Posterior vena cava (tissue), 2 donors: Measurements from ENCODE around the gene PRDM4. TPM values are rescaled to one million over a fixed set of nuclear protein-coding genes. Genes with fewer than 3 reads are reported as not detected.
"Not testable (repeated sequence)": the region's sequence is repeated elsewhere in the genome, so short reads cannot be mapped to it uniquely, and the experiment has no call there.

Experiments
- DNase-seq: peaks from one replicate; pipeline ENCODE4 v3.0.0-alpha.2; 2020; ENCODE audit warnings: low spot score
- intact Hi-C, 2 donors: fragments of 100-400 bp; cut with DNase I; formaldehyde crosslinking; loops; one replicate each; pipeline versions ENCODE4 v1.14.1 to v1.14.2; 2022 to 2023
- total RNA-seq, 2 donors: library from RNA; stranded (reverse); fragmentation: NEBNext Ultra II Directional; extraction: Animal tissue kit (Norgen Biotek cat#: 25700); gene quantifications; one replicate each; pipeline ENCODE4 v1.2.1, GENCODE V29; 2021
- donor health status: DM: yes; HTN: yes; CAD: no.
- donor health status: DM: yes; HTN: yes; CAD: no.

The PRDM4 gene
- total RNA-seq, 2 donors from 2014 or later = 20.7 to 21.4 TPM

DNA sequence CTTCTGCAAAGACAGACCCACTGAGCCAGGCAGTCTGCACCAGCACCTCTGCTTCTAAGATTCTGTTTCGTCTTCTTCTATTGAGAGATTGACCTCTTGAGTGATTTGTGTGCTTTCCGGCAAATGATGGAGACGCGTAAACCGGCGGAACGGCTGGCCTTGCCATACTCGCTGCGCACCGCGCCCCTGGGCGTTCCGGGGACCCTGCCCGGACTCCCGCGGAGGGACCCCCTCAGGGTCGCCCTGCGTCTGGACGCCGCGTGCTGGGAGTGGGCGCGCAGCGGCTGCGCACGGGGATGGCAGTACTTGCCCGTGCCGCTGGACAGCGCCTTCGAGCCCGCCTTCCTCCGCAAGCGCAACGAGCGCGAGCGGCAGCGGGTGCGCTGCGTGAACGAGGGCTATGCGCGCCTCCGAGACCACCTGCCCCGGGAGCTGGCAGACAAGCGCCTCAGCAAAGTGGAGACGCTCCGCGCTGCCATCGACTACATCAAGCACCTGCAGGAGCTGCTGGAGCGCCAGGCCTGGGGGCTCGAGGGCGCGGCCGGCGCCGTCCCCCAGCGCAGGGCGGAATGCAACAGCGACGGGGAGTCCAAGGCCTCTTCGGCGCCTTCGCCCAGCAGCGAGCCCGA lies 14.3 kb upstream of the PRDM4 start:
- DNase-seq = peak; percentile 84
- intact Hi-C loops = loop anchor here in 1 of 2 donors (10.0 kb wide), 1 partner anchor 1910 kb away; no protein-coding TSS in a partner anchor

DNA sequence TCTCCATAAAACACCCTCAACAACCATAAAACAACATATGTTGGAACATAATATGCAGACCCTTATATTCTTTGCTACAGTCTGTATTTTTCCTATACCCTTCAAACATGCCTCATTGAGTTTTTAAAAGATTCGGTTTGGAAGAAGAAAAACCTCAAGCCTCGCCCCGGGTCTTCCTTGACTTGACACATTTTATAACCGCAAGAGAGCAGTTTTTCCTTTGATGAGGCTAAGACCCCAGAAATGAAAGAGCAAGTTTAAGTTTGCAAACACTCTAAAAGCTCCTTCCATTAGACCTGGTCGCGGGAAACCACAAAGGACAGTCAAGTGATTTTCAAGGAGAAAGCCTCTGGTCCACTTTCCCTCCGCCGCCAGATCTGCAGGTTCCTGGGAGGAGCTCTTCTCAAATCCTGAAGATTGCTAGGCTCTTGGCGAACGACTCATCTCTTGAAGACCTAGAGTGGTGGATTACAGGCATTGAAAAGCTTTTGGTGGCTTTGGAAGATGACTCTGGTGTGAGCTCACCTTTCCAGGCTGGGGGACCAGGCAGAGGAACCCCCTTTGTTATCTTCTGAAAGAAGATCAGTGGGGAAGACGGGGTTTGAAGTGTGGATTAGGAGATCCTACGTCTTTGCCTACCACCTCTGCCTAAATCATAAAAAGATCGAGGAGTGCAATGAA lies 13.6 kb upstream of the PRDM4 start, which contains the start of gene ASCL4:
Gene ASCL4, plus strand, starts transcription at position 356 of the 681 bp plus-strand sequence. CDS start 515 bp downstream, outside the sequence.
- intact Hi-C loops = loop anchor here in 1 of 2 donors (5.0 to 10.0 kb wide), 2 partner anchors 108 to 1910 kb away; no protein-coding TSS in a partner anchor

GRCh38 chr12:107767466-107767865 lies 6.5 kb upstream of the PRDM4 start:
- intact Hi-C loops = no loop called here
- DNase-seq = no peak

More for the DNA sequence above, 13.6 kb upstream of the PRDM4 start, which contains the start of gene ASCL4:
- no peak for DNase-seq

GRCh38 chr12:107765316-107765715 lies 4.4 kb upstream of the PRDM4 start:
- intact Hi-C loops = no loop called here
- no peak for DNase-seq

- DNase-seq = no peak
- intact Hi-C loops = no loop called here
These were observed 3.7 kb upstream of the PRDM4 start for GRCh38 chr12:107764626-107765025.

DNA sequence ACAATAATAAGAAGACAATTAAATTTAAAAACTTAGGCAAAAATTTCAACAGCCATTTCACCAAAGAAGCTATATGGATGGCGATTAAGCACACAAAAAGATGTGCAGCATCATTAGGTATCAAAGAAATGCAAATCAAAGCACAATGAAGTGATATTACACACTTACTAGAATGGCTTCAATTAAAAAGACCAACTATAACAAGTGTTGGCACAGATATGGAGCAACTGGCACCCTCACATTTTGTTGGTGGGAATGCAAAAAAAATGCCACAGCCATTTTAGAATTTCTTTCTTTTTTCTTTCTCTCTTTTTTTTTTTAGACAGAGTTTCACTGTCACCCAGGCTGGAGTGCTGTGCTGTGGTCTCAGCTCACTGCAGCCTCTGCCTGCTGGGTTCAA lies 1.9 kb upstream of the PRDM4 start:
- no peak for DNase-seq
- intact Hi-C loops = no loop called here

DNA sequence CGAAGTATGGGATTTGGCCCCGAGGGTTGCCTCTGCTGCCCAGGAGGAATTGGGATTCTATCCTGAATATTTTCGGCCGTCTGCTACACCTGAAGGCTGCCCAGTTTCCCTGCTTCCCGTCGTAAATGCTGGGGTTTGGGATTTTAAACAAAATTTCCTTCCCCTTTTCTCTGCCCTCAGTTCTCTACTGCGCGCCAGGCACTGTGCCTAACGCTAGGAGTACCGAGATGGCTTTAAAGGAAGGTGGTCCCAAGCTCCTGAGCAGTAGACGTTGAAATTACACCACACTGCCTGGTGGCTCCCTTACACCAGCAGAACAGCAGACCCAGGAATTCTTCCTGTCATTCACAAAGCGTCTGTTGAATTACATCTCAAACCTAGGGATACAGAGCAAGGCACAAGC lies 566 bp upstream of the PRDM4 start:
- intact Hi-C loops = no loop called here
- DNase-seq = no peak

GRCh38 chr12:107760207-107760808 lies 629 bp downstream of the PRDM4 start:
- intact Hi-C loops = no loop called here
- DNase-seq = no peak

GRCh38 chr12:107759410-107759809 lies 1.5 kb downstream of the PRDM4 start:
- intact Hi-C loops = no loop called here

GRCh38 chr12:107749083-107749482 lies 11.9 kb downstream of the PRDM4 start:
- intact Hi-C loops = no loop called here
- DNase-seq = no peak

More at GRCh38 chr12:107759410-107759809, 1.5 kb downstream of the PRDM4 start:
- DNase-seq = no peak

GRCh38 chr12:107748472-107748871 lies 12.5 kb downstream of the PRDM4 start:
- no peak for DNase-seq
- intact Hi-C loops = no loop called here

DNA sequence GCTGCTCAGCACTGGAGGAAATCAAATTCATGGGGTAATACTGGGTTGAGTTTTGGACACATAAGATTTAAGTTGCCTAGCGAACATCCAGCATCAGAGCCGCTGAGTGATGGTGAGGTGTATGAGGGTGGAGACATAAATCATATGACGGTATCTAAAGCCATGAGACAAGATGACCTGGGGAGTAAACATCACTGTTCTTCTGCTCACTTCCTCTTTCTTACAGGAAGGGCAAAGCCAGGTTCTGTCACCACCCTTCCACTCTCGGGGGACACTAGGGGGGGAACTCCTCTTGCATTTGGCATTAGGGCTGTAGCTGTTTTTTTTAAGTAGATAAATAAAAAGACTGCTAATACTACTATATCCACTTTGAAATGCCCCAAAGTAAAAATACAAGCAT lies 24.0 kb downstream of the PRDM4 start:
- intact Hi-C loops = loop anchor here in 1 of 2 donors (10.0 kb wide), 1 partner anchor 978 kb away; no protein-coding TSS in a partner anchor
- DNase-seq = no peak

DNA sequence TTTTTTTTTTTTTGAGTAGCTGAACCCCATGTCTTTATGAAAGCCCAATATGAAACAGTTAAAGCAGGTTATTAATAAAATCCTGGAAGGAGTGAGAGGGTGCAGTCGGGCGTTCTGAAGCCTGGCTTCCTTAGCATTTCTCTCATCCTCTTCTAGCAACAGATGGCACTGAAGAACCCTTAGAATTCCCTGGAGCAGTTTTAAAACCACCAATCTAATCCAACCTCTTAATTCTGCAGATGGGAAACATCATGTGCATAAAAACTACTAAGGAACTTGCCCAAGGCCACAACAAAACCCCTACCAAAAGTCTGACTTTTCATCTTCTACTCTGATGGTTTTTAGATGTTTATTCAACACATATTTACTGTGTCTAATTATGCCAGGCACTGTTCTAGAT lies 25.2 kb downstream of the PRDM4 start:
- intact Hi-C loops = loop anchor here in 1 of 2 donors (10.0 kb wide), 1 partner anchor 979 kb away; no protein-coding TSS in a partner anchor

DNA sequence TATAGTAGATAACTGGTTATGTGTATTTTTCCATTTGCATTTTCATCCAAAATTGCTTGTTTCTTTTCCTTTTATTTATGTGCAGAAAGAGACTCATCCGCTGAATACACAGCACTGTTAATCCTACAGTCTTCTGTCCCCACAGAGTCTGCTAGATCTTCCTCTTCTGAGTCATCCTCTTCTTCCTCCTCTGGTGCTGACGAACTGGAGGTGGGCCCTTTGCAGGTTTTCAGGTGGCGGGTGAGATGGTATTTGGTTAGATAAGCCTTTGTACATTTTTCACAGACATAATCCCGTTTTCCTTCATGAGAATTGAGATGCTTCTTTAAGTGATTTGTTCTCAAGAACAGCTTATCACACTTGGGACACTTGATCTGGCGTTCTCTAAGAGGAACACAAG lies 26.8 kb downstream of the PRDM4 start:
- no peak for DNase-seq
- intact Hi-C loops = loop anchor here in 1 of 2 donors (10.0 kb wide), 1 partner anchor 981 kb away; no protein-coding TSS in a partner anchor

More for the DNA sequence above, 25.2 kb downstream of the PRDM4 start:
- no peak for DNase-seq

DNA sequence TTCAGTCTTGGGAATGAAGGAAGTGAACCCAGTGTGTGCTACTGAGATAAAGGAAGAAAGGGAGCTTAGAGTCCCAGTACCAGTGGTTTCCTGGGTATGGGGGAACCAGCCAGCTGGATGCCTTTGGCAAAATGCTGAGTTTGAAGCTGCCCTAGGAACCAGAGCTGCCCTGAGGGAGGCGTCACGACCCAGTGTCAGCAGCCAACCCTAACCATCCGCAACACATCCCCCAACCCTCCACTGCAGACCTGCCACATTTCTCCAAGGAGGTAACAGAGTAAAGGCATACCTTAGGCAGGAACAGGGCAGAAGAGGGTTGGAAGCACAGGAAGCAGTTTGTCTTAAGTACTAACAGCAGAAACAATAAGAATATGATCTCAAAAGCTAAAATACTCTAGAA lies 28.6 kb downstream of the PRDM4 start:
- no peak for DNase-seq
- intact Hi-C loops = loop anchor here in 1 of 2 donors (10.0 kb wide), 1 partner anchor 982 kb away; no protein-coding TSS in a partner anchor

DNA sequence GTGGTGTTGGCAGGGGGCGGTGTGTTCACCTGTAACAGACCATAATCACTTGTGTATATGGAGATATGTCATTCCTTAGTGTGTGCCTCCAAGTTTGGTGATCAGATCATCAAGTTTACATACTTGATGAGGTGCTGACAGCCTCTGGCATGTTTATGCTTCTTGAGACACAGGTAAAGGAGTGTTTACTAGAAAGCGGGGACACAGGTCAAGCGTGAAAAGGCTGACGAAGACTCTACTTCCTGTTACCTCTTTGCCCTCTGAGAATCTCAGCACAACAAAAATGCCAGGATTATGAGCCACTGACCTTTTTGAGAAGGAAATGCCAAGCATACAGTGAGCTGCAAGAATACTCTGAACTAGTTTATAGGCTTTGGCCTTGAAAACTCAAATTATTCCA lies 29.6 kb downstream of the PRDM4 start:
- intact Hi-C loops = loop anchor here in 1 of 2 donors (10.0 kb wide), 1 partner anchor 983 kb away; no protein-coding TSS in a partner anchor
- no peak for DNase-seq

GRCh38 chr12:107730618-107731341 lies 30.2 kb downstream of the PRDM4 start:
- DNase-seq = no peak
- intact Hi-C loops = loop anchor here in 1 of 2 donors (10.0 kb wide), 1 partner anchor 984 kb away; no protein-coding TSS in a partner anchor

GRCh38 chr12:107727742-107728141 lies 33.2 kb downstream of the PRDM4 start:
- intact Hi-C loops, DNase-seq: not testable (repeated sequence)

- intact Hi-C loops, DNase-seq: not testable (repeated sequence)
These were observed 33.6 kb downstream of the PRDM4 start for GRCh38 chr12:107727327-107727726.
